GM19099 (cell line): ENCODE results near the gene HTRA2.

ENCODE experiments used
- POLR2A ChIP-seq: IDR thresholded peaks from 3 replicates; pipeline ENCODE4 v1.6.1; 2011; ENCODE audit warnings: low read depth; ENCODE audit not compliant: insufficient read length; ENCODE audit errors: extremely low read depth

The HTRA2 gene

GRCh38 chr2:74555610-74556103 lies 25.9 kb downstream of the HTRA2 start:
- peak; percentile 5 for TF ChIP-seq POLR2A

DNA sequence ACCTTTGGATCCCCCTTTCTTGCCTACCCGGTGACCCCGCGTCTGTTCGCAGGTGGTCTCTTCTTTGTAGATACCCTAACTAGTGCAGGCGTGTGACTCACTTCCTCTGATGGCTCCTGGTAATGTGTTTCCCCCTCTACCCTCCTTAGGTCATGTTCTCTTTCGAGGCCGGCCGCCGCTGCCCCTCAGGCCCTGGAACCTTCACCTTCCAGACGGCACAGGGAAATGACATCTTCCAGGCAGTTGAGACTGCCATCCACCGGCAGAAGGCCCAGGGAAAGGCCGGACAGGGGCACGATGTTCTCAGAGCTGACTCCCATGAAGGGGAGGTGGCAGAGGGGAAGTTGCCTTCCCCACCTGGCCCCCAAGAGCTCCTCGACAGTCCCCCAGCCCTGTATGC lies 26.4 kb downstream of the HTRA2 start:
- TF ChIP-seq POLR2A: peak; percentile 4

GRCh38 chr2:74556831-74557370 lies 27.2 kb downstream of the HTRA2 start:
- no peak for TF ChIP-seq POLR2A

GRCh38 chr2:74558284-74559230 lies 28.8 kb downstream of the HTRA2 start:
- peak; percentile 34 for TF ChIP-seq POLR2A

DNA sequence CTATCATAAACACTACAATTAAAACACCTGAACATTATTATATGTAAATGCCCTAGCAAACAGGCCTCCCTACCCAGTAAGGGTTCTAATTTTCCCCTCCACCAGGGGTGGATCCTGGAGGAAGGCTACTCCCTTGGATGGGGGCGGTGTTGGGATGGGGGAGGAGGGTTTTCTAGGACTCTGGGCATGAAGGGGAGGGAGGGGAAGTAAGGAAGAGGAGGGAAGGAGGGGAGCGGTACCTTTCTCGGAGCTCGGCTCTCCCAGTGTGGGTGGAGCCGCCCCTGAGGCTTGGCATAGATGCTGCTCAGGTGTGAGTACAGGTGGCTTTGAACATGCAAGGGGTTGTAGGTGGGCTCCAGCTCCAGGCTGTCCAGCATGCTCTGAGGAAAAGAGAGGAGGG lies 30.2 kb downstream of the HTRA2 start:
- TF ChIP-seq POLR2A: no peak

GRCh38 chr2:74560591-74560990 lies 30.9 kb downstream of the HTRA2 start:
- no peak for TF ChIP-seq POLR2A

GRCh38 chr2:74562126-74562775 lies 32.5 kb downstream of the HTRA2 start:
- no peak for TF ChIP-seq POLR2A

DNA sequence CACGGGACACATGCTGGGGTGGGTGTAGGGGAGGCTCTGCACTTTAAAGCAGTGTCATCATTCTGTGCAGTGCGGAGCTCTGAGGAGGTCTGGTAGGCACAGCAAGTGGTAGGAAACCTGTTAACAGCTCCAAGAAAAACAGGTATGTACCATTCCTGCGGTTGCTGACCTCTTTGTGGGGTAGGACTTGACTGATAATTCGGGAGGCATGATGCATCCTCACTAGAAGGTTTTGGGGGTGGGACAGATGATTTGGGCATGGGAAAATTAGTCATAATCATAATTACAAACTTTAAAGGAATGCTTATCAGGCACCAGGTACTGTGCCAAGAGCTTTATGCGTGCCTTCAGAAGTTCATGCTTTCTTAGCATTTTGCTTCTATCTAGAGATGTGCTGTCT lies 34.5 kb downstream of the HTRA2 start:
- no peak for TF ChIP-seq POLR2A

DNA sequence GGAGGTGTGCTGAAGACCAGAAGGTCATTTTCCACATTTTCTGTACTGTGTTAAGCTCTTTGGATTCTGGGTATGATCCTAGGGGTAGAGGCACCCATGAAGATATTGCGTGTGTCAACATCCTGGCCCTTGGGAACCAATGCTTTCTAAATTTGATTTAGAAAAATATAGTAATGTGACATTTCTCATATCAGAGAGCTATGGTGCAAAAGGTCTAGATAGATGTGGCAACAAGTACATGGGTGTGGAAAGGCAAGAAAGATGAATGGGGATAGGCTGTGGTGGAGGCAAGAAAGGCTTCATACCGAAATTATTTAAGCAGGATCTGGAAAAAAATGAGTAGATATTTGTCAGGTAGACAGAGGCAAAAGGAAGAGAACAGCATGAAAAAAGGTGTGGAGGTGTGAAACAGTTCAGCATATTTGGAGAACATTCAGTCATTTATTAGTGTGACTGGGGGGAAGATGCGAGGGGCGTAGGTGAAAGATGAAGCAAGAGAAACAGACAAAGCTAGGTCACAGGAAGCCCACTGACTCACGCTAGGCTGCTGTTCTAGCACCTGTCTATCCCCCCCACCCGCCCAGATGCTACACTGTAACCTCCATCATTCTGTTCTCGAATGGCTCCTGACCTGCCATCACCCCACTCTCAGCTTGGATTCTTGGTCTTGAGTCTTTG lies 36.5 kb downstream of the HTRA2 start:
- TF ChIP-seq POLR2A: no peak

GRCh38 chr2:74566754-74567085 lies 37.0 kb downstream of the HTRA2 start:
- TF ChIP-seq POLR2A: no peak

DNA sequence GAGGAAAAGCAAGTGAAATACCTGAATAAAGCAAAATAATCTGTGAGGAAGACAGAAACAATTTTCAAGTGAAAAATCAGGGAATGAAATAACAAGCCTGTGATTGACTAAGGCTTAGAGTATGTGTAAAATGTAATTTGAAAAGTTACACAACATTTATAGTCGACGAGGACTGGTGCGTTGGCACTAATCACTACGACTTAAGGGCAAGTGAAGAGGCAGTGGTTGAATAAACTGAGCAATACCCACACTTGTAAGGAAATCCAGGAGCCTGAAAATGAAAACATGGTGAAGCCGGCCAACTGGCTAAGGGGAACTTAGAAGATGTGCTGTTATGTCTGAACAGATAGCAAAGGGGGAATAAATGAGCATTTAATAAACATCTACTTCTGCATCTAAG lies 38.1 kb downstream of the HTRA2 start:
- TF ChIP-seq POLR2A: no peak

- no peak for TF ChIP-seq POLR2A
These were observed 40.0 kb downstream of the HTRA2 start for GRCh38 chr2:74569686-74570085.

GRCh38 chr2:74571058-74571457 lies 41.3 kb downstream of the HTRA2 start:
- TF ChIP-seq POLR2A: no peak

- no peak for TF ChIP-seq POLR2A
These were observed 42.6 kb downstream of the HTRA2 start for GRCh38 chr2:74572178-74572925.

DNA sequence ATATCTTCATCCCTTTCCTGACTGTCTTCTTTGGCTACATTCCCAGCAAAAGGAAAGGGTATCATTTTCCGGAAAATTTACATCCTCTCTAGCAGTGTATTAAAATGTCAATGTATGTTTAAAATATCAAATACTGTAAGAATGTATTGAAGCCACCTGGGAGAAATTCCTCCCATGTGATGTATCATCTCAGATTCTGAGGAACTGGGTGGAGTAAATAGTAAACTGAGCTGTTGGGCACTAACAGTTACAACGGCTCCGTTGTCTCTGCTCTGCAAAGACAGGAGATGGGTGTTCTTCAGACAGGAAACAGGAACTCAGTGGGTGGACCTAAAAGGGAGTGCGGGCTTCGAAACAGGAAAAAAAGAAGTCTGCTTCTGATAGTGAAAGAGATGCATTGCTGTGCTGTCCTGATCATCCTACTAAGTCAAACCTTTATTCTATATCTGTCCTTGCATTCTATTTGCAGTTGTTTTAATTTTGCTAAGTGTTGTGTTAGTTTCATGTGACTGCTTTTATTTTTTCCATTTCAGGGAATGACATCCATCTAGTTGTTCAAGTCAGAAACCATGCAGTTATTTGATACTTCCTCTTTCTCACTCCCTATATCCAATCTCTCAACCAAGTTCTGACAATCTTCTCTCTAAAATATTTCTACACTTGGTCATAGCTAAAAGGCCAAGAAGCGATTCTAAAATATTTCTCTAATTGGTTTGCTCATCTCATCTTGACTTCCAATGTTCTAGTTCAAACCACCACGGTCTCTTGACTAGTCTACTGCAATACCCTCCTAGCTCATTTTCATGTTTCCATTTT lies 44.2 kb downstream of the HTRA2 start:
- TF ChIP-seq POLR2A: peak; percentile 70
